A549 (cell line): ENCODE data around the gene TEX22. TPM values are rescaled to one million over a fixed set of nuclear protein-coding genes. Genes with fewer than 3 reads are reported as not detected.

ENCODE experiments used
- ATAC-seq, 2 experiments: fragments of 200-7000 bp in 1 of 2; fragments of >200 bp in 1 of 2; cut with Nextera tagmentation in 1 of 2; cut with Tn5 transposase in 1 of 2; 3 replicates each; pipeline versions ENCODE4 v1.8.0 to v1.9.1; 2018 to 2020; ENCODE audit warnings: mild to moderate bottlenecking in 1 of 2, moderate library complexity in 1 of 2
- CTCF ChIA-PET: fragments of 300-600 bp; sonication (Branson Sonifier 250); formaldehyde crosslinking; extraction: SDS; loops from one replicate; lab custom pipeline; 2021; ENCODE audit warnings: antibody characterized with exemption, inconsistent platforms; lab: Yijun Ruan, JAX
- POLR2A ChIA-PET: fragments of 350-600 bp; formaldehyde crosslinking; extraction: SDS; loops from one replicate; lab custom pipeline; 2021; ENCODE audit warnings: antibody characterized with exemption, inconsistent platforms; lab: Yijun Ruan, JAX
- DNase-seq, 2 experiments: peaks; one replicate each; pipeline versions ENCODE4 v3.0.0 to v3.0.0-alpha.2; 2011 to 2016; ENCODE audit warnings: low read depth in 1 of 2, low spot score in 1 of 2
- FAIRE-seq: peaks from 2 replicates; lab custom pipeline; 2011; peaks lifted over from hg19 to GRCh38; lab: Jason Lieb, UNC
- H3K27ac ChIP-seq, 2 experiments: fragments of >200 bp; sonication (Bioruptor Twin); formaldehyde crosslinking; 3 replicates each; pipeline ENCODE4 v1.5.1; 2016 to 2017
- H3K4me1 ChIP-seq: fragments of >200 bp; sonication (Bioruptor Twin); formaldehyde crosslinking; 3 replicates; pipeline ENCODE4 v1.6.1; 2016
- H3K4me2 ChIP-seq: fragments of >200 bp; sonication (Bioruptor Twin); formaldehyde crosslinking; 3 replicates; pipeline ENCODE4 v1.6.1; 2016
- H3K4me3 ChIP-seq: fragments of >200 bp; sonication (Bioruptor Twin); formaldehyde crosslinking; 3 replicates; pipeline ENCODE4 v1.5.1; 2016
- H3K9me3 ChIP-seq: fragments of >200 bp; sonication (Bioruptor Twin); formaldehyde crosslinking; 3 replicates; pipeline ENCODE4 v1.6.1; 2016
- CBX2 ChIP-seq: fragments of 200-600 bp; sonication (generic); IDR thresholded peaks from 2 replicates; pipeline ENCODE4 v1.6.1; 2016; ENCODE audit warnings: low read depth, mild to moderate bottlenecking, borderline replicate concordance
- EHMT2 ChIP-seq: fragments of 200-600 bp; sonication (generic); IDR thresholded peaks from 2 replicates; pipeline ENCODE4 v1.6.1; 2016; ENCODE audit warnings: antibody characterized with exemption, low read depth, mild to moderate bottlenecking, moderate library complexity
- EP300 ChIP-seq, 2 experiments: fragments of >200 bp; sonication (Bioruptor Twin); formaldehyde crosslinking; IDR thresholded peaks; 2 replicates in 1 of 2; 3 replicates in 1 of 2; pipeline ENCODE4 v1.6.1; 2016 to 2017
- FOSB ChIP-seq: fragments of 250-450 bp; sonication (Bioruptor Pico); IDR thresholded peaks from 2 replicates; pipeline ENCODE4 v1.5.0; 2020; ENCODE audit warnings: mild to moderate bottlenecking, moderate library complexity
- FOXS1 ChIP-seq: fragments of 250-450 bp; sonication (Bioruptor Pico); IDR thresholded peaks from 2 replicates; pipeline ENCODE4 v1.5.0; 2020; ENCODE audit warnings: mild to moderate bottlenecking, moderate library complexity
- GATA3 ChIP-seq: IDR thresholded peaks from 2 replicates; pipeline ENCODE4 v1.6.1; 2012; ENCODE audit warnings: borderline replicate concordance
- HMGXB4 ChIP-seq: fragments of 250-450 bp; sonication (Bioruptor Pico); IDR thresholded peaks from 2 replicates; pipeline ENCODE4 v1.5.0; 2021; ENCODE audit warnings: mild to moderate bottlenecking, moderate library complexity, borderline replicate concordance
- HOXB13 ChIP-seq: fragments of 250-450 bp; sonication (Bioruptor Pico); IDR thresholded peaks from 2 replicates; pipeline ENCODE4 v1.5.0; 2020; ENCODE audit warnings: low read depth, mild to moderate bottlenecking, moderate library complexity
- MYC ChIP-seq: IDR thresholded peaks from 2 replicates; pipeline ENCODE4 v1.6.1; 2012; ENCODE audit warnings: mild to moderate bottlenecking, inconsistent platforms, low read length, improper control_type of control experiment, borderline replicate concordance
- NR3C1 ChIP-seq: fragments of >200 bp; sonication (Bioruptor Twin); formaldehyde crosslinking; IDR thresholded peaks from 3 replicates; pipeline ENCODE4 v1.6.1; 2017
- PHF8 ChIP-seq: fragments of 200-600 bp; sonication (generic); IDR thresholded peaks from 2 replicates; pipeline ENCODE4 v1.6.1; 2016; ENCODE audit warnings: low read depth, mild to moderate bottlenecking, antibody characterized with exemption, moderate library complexity, borderline replicate concordance
- POLR2A ChIP-seq: IDR thresholded peaks from 2 replicates; pipeline ENCODE4 v1.6.1; 2012; ENCODE audit warnings: mild to moderate bottlenecking, low read length
- POLR2AphosphoS2 ChIP-seq: conservative IDR thresholded peaks from 2 replicates; pipeline ENCODE4 v1.6.1; 2012; ENCODE audit warnings: low read length, improper control_type of control experiment, inconsistent platforms
- REST ChIP-seq: fragments of 200-600 bp; sonication (generic); IDR thresholded peaks from 2 replicates; pipeline ENCODE4 v1.6.1; 2016; ENCODE audit warnings: antibody characterized with exemption, mild to moderate bottlenecking, moderate library complexity
- RFX5 ChIP-seq: fragments of 450-650 bp; IDR thresholded peaks from 2 replicates; pipeline ENCODE4 v1.7.1; 2014; ENCODE audit warnings: antibody characterized with exemption, mild to moderate bottlenecking, moderate library complexity
- TFCP2L1 ChIP-seq: fragments of 250-450 bp; sonication (Bioruptor Pico); IDR thresholded peaks from 2 replicates; pipeline ENCODE4 v1.5.0; 2021; ENCODE audit warnings: mild to moderate bottlenecking
- ZNF302 ChIP-seq: fragments of 250-450 bp; sonication (Bioruptor Pico); IDR thresholded peaks from 2 replicates; pipeline ENCODE4 v1.9.0; 2021; ENCODE audit warnings: inconsistent platforms, mild to moderate bottlenecking, moderate library complexity
- ZSCAN20 ChIP-seq: fragments of 250-450 bp; sonication (Bioruptor Pico); IDR thresholded peaks from 2 replicates; pipeline ENCODE4 v1.8.0; 2022; ENCODE audit warnings: mild to moderate bottlenecking, moderate library complexity
- WGBS: methylation state at CpG from one replicate; pipeline ENCODE4 v1.1.6; 2017; ENCODE audit errors: missing lambda C conversion rate; 5-methylcytosine and 5-hydroxymethylcytosine counted together
- polyA plus RNA-seq, 4 experiments: library from polyadenylated mRNA; depleted of rRNA in 3 of 4; stranded (reverse); fragments of >200 nt; fragmentation: RNase III in 1 of 4; extraction: RNeasy Plus Mini Kit Qiagen cat#74134 plus additional on column Dnase treatment in 1 of 4; gene quantifications; 2 replicates in 3 of 4; 3 replicates in 1 of 4; pipeline ENCODE4 v1.2.3, GENCODE V29; 2011 to 2017

TEX22 gene
- polyA plus RNA-seq, 2 of the 4 experiments (the other 2 are of a cell fraction) = 0.06 to 0.23 TPM

DNA sequence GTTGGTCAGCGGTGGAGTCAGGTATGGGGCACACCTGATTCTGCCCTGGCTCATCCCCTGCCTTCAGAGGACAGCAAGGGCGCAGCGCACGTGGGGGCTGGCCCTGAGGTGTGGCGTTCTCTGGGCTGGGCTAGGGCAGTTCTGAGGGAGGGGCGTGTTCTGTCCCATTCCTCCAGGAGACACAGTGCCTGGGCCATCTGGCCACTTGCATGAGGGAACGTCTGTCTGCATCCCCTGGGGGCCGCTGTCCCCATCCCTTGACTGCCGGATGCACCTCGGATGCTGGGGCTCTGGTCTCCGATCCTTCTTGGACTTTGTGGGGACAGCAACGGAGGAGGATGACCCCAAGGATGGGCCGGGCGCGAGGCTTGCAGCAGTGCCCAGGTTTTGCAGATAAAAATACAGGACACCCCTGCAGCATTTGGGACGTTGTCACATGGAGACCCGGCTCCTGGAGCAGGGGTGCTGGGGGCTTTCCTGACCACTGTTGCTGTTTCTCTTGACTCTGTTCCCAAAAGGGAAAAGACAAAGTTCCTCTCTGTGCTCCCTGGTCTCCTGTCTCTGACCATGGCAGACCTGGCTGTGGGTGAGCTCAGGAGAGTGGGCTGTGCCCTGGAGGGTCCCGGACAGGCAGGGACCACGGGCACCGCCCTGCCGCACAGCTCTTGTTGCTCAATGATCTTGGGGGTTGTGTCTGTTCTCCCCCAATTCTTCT lies 28.2 kb downstream of the TEX22 start:
- Histone ChIP-seq H3K9me3 (no peaks in the 10 kb centered on the region), H3K4me1 (peaks cover 24% of the 10 kb centered on the region), H3K4me3 (no peak overlapping the region), H3K4me2 (no peak overlapping the region), H3K27ac (no peak overlapping the region)
- WGBS = 96% methylated on average over 20 of the region's 21 CpGs
- no peak for FAIRE-seq
- TF ChIP-seq TFCP2L1 (CRISPR knock-in tag) = no peak
- TF ChIP-seq EHMT2 = no peak
- TF ChIP-seq PHF8 = no peak
- no peak for TF ChIP-seq FOSB (CRISPR knock-in tag)
- TF ChIP-seq POLR2A = no peak
- no peak for TF ChIP-seq GATA3
- TF ChIP-seq CBX2 = no peak
- no peak for TF ChIP-seq HMGXB4 (CRISPR knock-in tag)
- TF ChIP-seq REST = no peak
- no peak for TF ChIP-seq HOXB13
- ChIA-PET POLR2A (no interaction called here), CTCF (interaction anchor here (1.4 to 1.7 kb wide), 2 partner anchors 11 to 13 kb away, joined by 3 to 5 read pairs; no protein-coding TSS in a partner anchor)
- no peak for ATAC-seq
- no peak for DNase-seq

- H3K4me1 ChIP-seq = peaks cover 23% of the 10 kb centered on the region
- 94% methylated on average over 10 of the region's 10 CpGs for WGBS
- H3K27ac ChIP-seq = no peak overlapping the region
- no peak for FAIRE-seq
- TF ChIP-seq HOXB13 (no peak), FOXS1 (CRISPR knock-in tag) (no peak), POLR2AphosphoS2 (no peak), RFX5 (no peak), POLR2A (no peak), ZNF302 (CRISPR knock-in tag) (no peak), EP300 (IDR thresholded peaks at IDR 0.05) (no peak), GATA3 (no peak), ZSCAN20 (CRISPR knock-in tag) (no peak), NR3C1 (no peak), MYC (no peak)
- no peak for ATAC-seq
- no peak for DNase-seq
- ChIA-PET CTCF (interaction anchor here (0.7 to 1.7 kb wide), 3 partner anchors 9 to 21 kb away, joined by 3 to 5 read pairs (median 4); no protein-coding TSS in a partner anchor), POLR2A (no interaction called here)
- H3K9me3 ChIP-seq = no peaks in the 10 kb centered on the region
- no peak overlapping the region for H3K4me2 ChIP-seq
- H3K4me3 ChIP-seq = no peak overlapping the region
Measured at GRCh38 chr14:105427412-105427811, 29.1 kb downstream of the TEX22 start.
